Colonic mucosa (tissue), 4 donors: ENCODE results near the gene NOX3. TPM values are rescaled to one million over a fixed set of nuclear protein-coding genes. Genes with fewer than 3 reads are reported as not detected.

Experiments
- DNase-seq: peaks from one replicate; pipeline ENCODE4 v3.0.0-alpha.2; 2020
- H3K27ac ChIP-seq: fragments of 200-600 bp; one replicate; pipeline ENCODE4 v1.8.0; 2021
- H3K27me3 ChIP-seq: fragments of 200-600 bp; one replicate; pipeline ENCODE4 v1.8.0; 2021
- H3K36me3 ChIP-seq: fragments of 200-600 bp; one replicate; pipeline ENCODE4 v1.8.0; 2021
- H3K4me1 ChIP-seq: fragments of 200-600 bp; one replicate; pipeline ENCODE4 v1.8.0; 2021; ENCODE audit warnings: mild to moderate bottlenecking
- H3K4me3 ChIP-seq: fragments of 200-600 bp; one replicate; pipeline ENCODE4 v1.8.0; 2021
- H3K9ac ChIP-seq, 2 donors: one replicate each; pipeline ENCODE4 v1.7.0; 2013; ENCODE audit warnings: control low read depth in 2 of 2, low read depth in 2 of 2, low read length in 2 of 2
- H3K9me3 ChIP-seq: fragments of 200-600 bp; one replicate; pipeline ENCODE4 v1.8.0; 2021
- CTCF ChIP-seq: fragments of 200-600 bp; IDR thresholded peaks from one replicate; pipeline ENCODE4 v1.8.0; 2022; ENCODE audit warnings: antibody characterized with exemption, mild to moderate bottlenecking
- intact Hi-C: fragments of 100-400 bp; cut with DNase I; formaldehyde crosslinking; loops from one replicate; pipeline ENCODE4 v1.14.1; 2022
- total RNA-seq, 2 donors: library from RNA; stranded (reverse); fragmentation: NEBNext Ultra II Directional in 1 of 2; extraction: Animal tissue kit (Norgen Biotek cat#: 25700) in 1 of 2; gene quantifications; one replicate each; pipeline ENCODE4 v1.2.1, GENCODE V29; 2021
- donor health status: healthy.
- donor health status: DM: no; HTN: no; CAD: no.
- donor health status: DM: no; HTN: no; CAD: no.

The NOX3 gene
- total RNA-seq, 2 donors from 2014 or later = not detected

DNA sequence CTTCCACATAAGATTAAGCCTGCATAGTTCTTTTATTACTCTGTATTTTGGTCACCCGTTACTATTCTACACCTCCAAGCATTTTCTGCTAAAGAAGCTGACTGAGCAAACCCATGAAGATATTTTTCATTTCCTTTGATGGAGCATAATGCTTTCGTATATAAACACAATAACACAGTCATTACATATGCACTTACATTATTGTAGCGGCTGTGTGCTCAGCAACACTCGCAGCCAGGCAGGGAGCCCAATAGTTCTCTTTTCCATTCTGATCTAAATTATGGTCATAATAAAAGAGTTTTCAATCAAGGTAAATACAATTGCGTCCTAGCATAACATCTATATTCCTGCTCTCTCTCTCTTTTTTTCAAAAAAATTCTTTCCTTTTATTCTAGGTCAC lies 71.7 kb downstream of the NOX3 start:
- no peak for DNase-seq
- TF ChIP-seq CTCF = no peak
- H3K9me3 ChIP-seq = no peaks in the 10 kb centered on the region
- no peaks in the 10 kb centered on the region for H3K27me3 ChIP-seq
- no peak overlapping the region for H3K4me3 ChIP-seq
- H3K4me1 ChIP-seq = no peaks in the 10 kb centered on the region
- no peak overlapping the region for H3K27ac ChIP-seq
- no peak overlapping the region for H3K9ac ChIP-seq
- intact Hi-C loops = no loop called here
- no peaks in the 10 kb centered on the region for H3K36me3 ChIP-seq

- Histone ChIP-seq H3K36me3 (no peaks in the 10 kb centered on the region), H3K4me1 (no peaks in the 10 kb centered on the region), H3K4me3 (no peak overlapping the region), H3K27me3 (no peaks in the 10 kb centered on the region), H3K9ac (no peak overlapping the region), H3K9me3 (no peaks in the 10 kb centered on the region), H3K27ac (no peak overlapping the region)
- intact Hi-C loops = no loop called here
- DNase-seq = no peak
- TF ChIP-seq CTCF = no peak
These were observed 73.3 kb downstream of the NOX3 start for GRCh38 chr6:155382338-155382685.

GRCh38 chr6:155381673-155382337 lies 73.8 kb downstream of the NOX3 start:
- no peak for TF ChIP-seq CTCF
- H3K9me3 ChIP-seq = no peaks in the 10 kb centered on the region
- H3K36me3 ChIP-seq = no peaks in the 10 kb centered on the region
- intact Hi-C loops = no loop called here
- no peak overlapping the region for H3K27ac ChIP-seq
- H3K4me1 ChIP-seq = no peaks in the 10 kb centered on the region
- H3K4me3 ChIP-seq = no peak overlapping the region
- no peak overlapping the region for H3K9ac ChIP-seq
- DNase-seq = no peak
- H3K27me3 ChIP-seq = no peaks in the 10 kb centered on the region

DNA sequence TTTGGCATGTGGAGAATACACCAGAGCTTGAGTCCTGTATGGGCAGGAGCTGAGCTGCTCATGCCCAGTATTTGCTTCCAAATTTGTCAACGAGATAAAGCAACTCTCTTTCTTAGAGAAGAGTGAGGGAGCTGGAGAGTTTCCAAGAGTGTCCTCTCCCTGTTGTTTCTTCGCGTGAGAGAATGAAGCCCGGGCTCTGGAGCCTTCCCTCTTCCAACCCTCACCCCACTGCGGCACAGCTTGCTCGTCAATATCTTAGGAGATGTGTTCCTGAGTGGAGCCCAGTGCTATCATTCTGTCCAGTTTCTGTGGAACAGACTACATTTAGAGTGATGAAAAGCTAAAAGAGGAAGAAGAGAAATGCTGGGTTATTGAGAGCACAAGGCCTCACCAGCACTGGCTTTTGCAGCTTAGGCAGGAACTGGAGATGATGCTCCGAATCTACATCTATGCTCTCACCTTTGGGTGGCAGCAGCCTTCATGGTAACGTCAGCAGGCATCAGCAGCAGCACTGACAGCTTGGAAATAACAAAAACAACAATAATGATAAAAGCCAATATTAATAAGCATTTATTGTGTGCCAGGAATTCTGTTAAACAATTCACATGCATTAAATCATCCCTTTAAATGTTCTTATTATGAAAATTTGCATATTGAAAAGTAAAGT lies 74.8 kb downstream of the NOX3 start:
- intact Hi-C loops = no loop called here
- no peak overlapping the region for H3K9ac ChIP-seq

GRCh38 chr6:155378724-155379123 lies 76.9 kb downstream of the NOX3 start:
- DNase-seq = no peak
- Histone ChIP-seq H3K9me3 (no peaks in the 10 kb centered on the region), H3K27me3 (no peaks in the 10 kb centered on the region), H3K4me1 (no peaks in the 10 kb centered on the region), H3K4me3 (no peak overlapping the region), H3K27ac (no peak overlapping the region), H3K36me3 (no peaks in the 10 kb centered on the region), H3K9ac (no peak overlapping the region)
- intact Hi-C loops = no loop called here
- TF ChIP-seq CTCF = no peak

More for the DNA sequence above, 74.8 kb downstream of the NOX3 start:
- H3K4me3 ChIP-seq = no peak overlapping the region
- TF ChIP-seq CTCF = no peak
- no peaks in the 10 kb centered on the region for H3K9me3 ChIP-seq
- no peaks in the 10 kb centered on the region for H3K36me3 ChIP-seq
- H3K27me3 ChIP-seq = no peaks in the 10 kb centered on the region
- no peaks in the 10 kb centered on the region for H3K4me1 ChIP-seq
- DNase-seq = no peak
- no peak overlapping the region for H3K27ac ChIP-seq
